Transverse colon (tissue), 4 donors: Measurements from ENCODE around the gene VGF. TPM values are rescaled to one million over a fixed set of nuclear protein-coding genes. Genes with fewer than 3 reads are reported as not detected.
A peak's percentile ranks its signal among the peaks of the same experiment; 100 is the strongest.

Source experiments
- DNase-seq: peaks from one replicate; pipeline ENCODE4 v3.0.0-alpha.2; 2019
- H3K27ac ChIP-seq, 4 donors: fragments of 200-600 bp; sonication (generic); 2 replicates each; pipeline ENCODE4 v1.5.1; 2016 to 2018; ENCODE audit warnings: inconsistent platforms in 4 of 4
- H3K27me3 ChIP-seq: fragments of 200-600 bp; sonication (generic); 2 replicates; pipeline ENCODE4 v1.5.1; 2017; ENCODE audit warnings: inconsistent platforms
- H3K36me3 ChIP-seq, 4 donors: fragments of 200-600 bp; sonication (generic); 2 replicates each; pipeline ENCODE4 v1.5.1; 2017 to 2019; ENCODE audit warnings: inconsistent platforms in 4 of 4
- H3K4me1 ChIP-seq, 4 donors: fragments of 200-600 bp; sonication (generic); 2 replicates each; pipeline ENCODE4 v1.5.1; 2017 to 2020; ENCODE audit warnings: inconsistent platforms in 4 of 4
- H3K4me3 ChIP-seq, 4 donors: fragments of 200-600 bp; sonication (generic); 1 replicate in 1 of 4; 2 replicates in 3 of 4; pipeline versions ENCODE4 v1.5.1 to v1.6.1; 2017 to 2019; ENCODE audit warnings: inconsistent platforms in 4 of 4
- H3K9me3 ChIP-seq, 2 donors: fragments of 200-600 bp; sonication (generic); 2 replicates each; pipeline ENCODE4 v1.5.1; 2017 to 2019; ENCODE audit warnings: inconsistent platforms in 2 of 2
- EP300 ChIP-seq: sonication (generic); formaldehyde crosslinking; IDR thresholded peaks from one replicate; pipeline ENCODE4 v1.6.1; 2017; ENCODE audit warnings: antibody characterized with exemption, low read depth
- POLR2A ChIP-seq: fragments of 450-650 bp; IDR thresholded peaks from one replicate; pipeline ENCODE4 v1.6.1; 2016; ENCODE audit warnings: antibody characterized with exemption, mild to moderate bottlenecking, moderate library complexity
- POLR2AphosphoS5 ChIP-seq, 3 donors: sonication (generic); formaldehyde crosslinking; IDR thresholded peaks; one replicate each; pipeline ENCODE4 v1.6.1; 2016; ENCODE audit warnings: antibody characterized with exemption in 3 of 3
- WGBS, 2 donors: methylation state at CpG; one replicate each; pipeline ENCODE4 v1.1.5; 2018; ENCODE audit warnings: low coverage in 1 of 2; 5-methylcytosine and 5-hydroxymethylcytosine counted together
- in situ Hi-C, 4 donors: fragments of 200-750 bp; cut with MboI; loops; one replicate each; pipeline versions ENCODE4 v1.15.0 to v1.15.1; 2017; ENCODE audit warnings: low sequenced_read_pairs in 3 of 4, low pct_ligation_motif_present in 1 of 4, low pct_unique_long_range_greater_than_20kb in 1 of 4
- intact Hi-C: fragments of 100-400 bp; cut with DNase I; formaldehyde crosslinking; loops from one replicate; pipeline ENCODE4 v1.15.1; 2023; ENCODE audit warnings: low total_unique reads
- total RNA-seq, 4 donors: library from RNA; depleted of rRNA; stranded (reverse); fragments of >200 nt; gene quantifications; one replicate each; pipeline ENCODE4 v1.1.0, GENCODE V29; 2016
- TF ChIP-seq, protein P1 (sequence below), 5 experiments: fragments of 200-600 bp in 3 of 5; fragments of 450-650 bp in 2 of 5; sonication (generic) in 3 of 5; IDR thresholded peaks; 1 replicate in 2 of 5; 2 replicates in 3 of 5; pipeline ENCODE4 v1.5.1; 2016 to 2017; ENCODE audit warnings: antibody characterized with exemption in 5 of 5, inconsistent platforms in 3 of 5, mild to moderate bottlenecking in 2 of 5, moderate library complexity in 1 of 5

Gene VGF
- total RNA-seq, 4 donors from 2014 or later = 0.95 TPM; not detected in 3

DNA sequence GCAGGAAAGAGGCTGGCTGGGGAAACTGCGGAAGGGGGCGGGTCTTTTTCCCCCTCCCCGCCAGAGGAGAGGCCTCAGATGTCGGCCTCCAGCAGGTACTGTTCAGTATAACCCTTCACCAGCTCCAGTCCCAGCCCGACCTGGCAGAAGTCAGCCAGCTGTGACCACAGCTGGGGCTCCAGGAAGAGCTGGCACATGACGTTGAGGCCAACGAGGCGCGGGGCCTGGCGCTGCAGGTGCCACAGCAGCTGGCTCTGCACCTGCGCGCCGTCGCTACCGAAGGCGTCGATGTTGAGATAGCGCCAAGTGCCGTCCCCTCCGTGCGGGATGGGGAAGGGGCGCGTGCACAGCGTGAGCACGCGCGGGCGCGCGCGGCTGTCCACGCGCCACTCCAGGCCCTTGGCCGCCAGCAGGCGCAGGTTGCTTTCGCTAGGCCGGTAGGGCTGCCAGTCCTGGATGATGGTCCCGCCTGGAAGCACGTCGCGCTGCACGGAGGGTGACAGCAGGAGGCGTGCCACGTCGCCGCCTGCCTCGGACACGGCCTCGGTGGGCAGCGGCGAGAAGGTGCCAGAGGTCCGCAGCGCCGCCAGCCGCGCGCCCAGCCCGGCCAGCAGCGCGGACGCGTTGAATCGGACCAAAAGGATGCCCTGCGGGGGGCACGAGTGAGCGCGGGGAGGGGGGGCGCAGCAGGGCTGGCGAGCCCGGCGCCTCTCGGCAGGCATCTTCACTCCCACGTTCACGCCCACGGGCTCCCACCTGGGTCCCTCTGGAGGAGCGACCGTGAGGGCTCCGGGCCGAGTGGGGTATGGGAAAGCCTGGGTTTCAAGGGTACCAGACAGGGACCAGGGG, 6.9 kb upstream of the VGF start:
- intact Hi-C loops = no loop called here
- 11% methylated on average over 39 of the region's 79 CpGs; no CpG with 5 or more reads in 1 of the 2 donors for WGBS, 2 donors
- no peak overlapping the region for H3K27ac ChIP-seq
- peaks cover 8 to 34% (median 33%) of the 10 kb centered on the region in 4 donors for H3K4me1 ChIP-seq
- H3K36me3 ChIP-seq = no peaks in the 10 kb centered on the region
- TF ChIP-seq POLR2A = no peak
- TF ChIP-seq POLR2AphosphoS5 (IDR thresholded peaks at IDR 0.05) = no peak
- TF ChIP-seq, protein P1, sequence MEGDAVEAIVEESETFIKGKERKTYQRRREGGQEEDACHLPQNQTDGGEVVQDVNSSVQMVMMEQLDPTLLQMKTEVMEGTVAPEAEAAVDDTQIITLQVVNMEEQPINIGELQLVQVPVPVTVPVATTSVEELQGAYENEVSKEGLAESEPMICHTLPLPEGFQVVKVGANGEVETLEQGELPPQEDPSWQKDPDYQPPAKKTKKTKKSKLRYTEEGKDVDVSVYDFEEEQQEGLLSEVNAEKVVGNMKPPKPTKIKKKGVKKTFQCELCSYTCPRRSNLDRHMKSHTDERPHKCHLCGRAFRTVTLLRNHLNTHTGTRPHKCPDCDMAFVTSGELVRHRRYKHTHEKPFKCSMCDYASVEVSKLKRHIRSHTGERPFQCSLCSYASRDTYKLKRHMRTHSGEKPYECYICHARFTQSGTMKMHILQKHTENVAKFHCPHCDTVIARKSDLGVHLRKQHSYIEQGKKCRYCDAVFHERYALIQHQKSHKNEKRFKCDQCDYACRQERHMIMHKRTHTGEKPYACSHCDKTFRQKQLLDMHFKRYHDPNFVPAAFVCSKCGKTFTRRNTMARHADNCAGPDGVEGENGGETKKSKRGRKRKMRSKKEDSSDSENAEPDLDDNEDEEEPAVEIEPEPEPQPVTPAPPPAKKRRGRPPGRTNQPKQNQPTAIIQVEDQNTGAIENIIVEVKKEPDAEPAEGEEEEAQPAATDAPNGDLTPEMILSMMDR (IDR thresholded peaks at IDR 0.05) = no peak
- no peak for TF ChIP-seq EP300
- in situ Hi-C loops = no loop called here
- H3K4me3 ChIP-seq = peak overlapping the region in 1 of 4 donors; percentile 20
- H3K9me3 ChIP-seq = no peaks in the 10 kb centered on the region
- peaks cover 100% of the 10 kb centered on the region for H3K27me3 ChIP-seq
- no peak for DNase-seq

DNA sequence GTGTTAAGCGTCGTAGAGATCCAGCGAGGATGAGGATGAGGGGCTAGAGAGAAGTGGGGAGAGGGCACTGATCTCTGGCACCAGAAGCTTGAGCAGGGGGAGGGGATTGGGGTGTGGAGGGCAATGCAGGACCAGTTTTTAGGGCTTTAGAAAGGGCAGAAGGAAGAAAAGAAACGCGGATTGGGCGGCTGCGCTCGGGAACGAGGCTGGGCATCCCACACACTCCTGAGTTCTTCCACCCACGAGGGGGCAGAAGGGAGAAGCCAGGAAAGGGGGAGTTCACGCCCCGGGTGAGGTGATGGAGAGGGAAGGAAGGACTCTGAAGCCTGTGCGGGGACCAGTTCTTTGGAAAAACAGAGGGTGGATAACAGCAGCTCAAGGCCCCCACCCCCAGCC, 6.1 kb upstream of the VGF start:
- peaks cover 8 to 34% (median 33%) of the 10 kb centered on the region in 4 donors for H3K4me1 ChIP-seq
- TF ChIP-seq, protein P1 (IDR thresholded peaks at IDR 0.05) = peak in 1 of 5 experiments; percentile 10
- no peak for TF ChIP-seq POLR2AphosphoS5 (IDR thresholded peaks at IDR 0.05)
- TF ChIP-seq POLR2A = no peak
- TF ChIP-seq EP300 = no peak
- no peak overlapping the region for H3K27ac ChIP-seq
- H3K36me3 ChIP-seq = no peaks in the 10 kb centered on the region
- 0 to 4% methylated on average over 2 to 13 of the region's 13 CpGs for WGBS, 2 donors
- no peak for DNase-seq
- H3K9me3 ChIP-seq = no peaks in the 10 kb centered on the region
- intact Hi-C loops (no loop called here), in situ Hi-C loops (no loop called here)
- H3K4me3 ChIP-seq = no peak overlapping the region
- peaks cover 100% of the 10 kb centered on the region for H3K27me3 ChIP-seq

DNA sequence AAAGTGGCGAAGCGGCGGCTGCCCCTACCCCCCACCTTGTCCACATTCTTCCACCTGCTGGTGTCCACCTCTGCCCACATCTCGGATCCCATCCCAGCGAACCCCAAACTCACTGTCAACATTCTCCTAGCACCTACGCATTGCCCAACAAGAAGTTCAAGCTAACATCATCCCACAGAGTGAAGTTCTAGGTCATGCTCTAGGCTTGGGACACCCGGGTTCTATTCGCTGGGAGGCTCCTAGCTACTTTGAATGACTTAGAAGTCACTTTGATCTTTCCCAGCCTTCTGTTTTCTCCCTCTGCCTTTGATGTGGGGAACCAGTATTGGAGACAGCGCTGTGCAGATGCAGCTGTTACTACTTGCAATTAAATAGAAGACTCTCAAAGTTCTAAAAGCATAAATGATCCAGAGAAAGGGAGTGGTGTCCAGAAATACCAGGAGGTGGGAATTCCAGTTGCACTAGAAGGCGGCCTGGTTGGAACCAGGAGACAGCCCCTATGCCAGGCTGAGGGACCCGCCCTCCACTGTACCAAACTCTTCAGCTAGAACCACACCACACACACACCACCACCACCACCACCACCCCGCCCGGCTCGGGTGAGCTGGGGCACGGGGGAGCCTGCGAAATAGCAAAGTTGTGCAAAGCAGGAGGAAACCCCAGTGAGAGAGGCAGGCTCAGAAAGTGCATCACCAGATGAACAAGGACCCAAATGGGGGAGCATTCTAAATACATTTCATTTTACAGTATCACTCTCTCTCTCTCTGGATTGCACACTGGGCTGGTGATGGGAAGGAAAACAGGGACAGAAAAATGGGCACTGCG, 5.5 kb upstream of the VGF start:
- intact Hi-C loops (no loop called here), in situ Hi-C loops (no loop called here)
- 5 to 7% methylated on average over 4 to 17 of the region's 17 CpGs for WGBS, 2 donors
- peaks cover 11 to 37% (median 35%) of the 10 kb centered on the region in 4 donors for H3K4me1 ChIP-seq
- no peaks in the 10 kb centered on the region for H3K9me3 ChIP-seq
- no peaks in the 10 kb centered on the region for H3K36me3 ChIP-seq
- peaks cover 100% of the 10 kb centered on the region for H3K27me3 ChIP-seq
- H3K27ac ChIP-seq = no peak overlapping the region
- no peak for TF ChIP-seq EP300
- TF ChIP-seq, protein P1 (IDR thresholded peaks at IDR 0.05) = no peak
- no peak for TF ChIP-seq POLR2A
- no peak for TF ChIP-seq POLR2AphosphoS5 (IDR thresholded peaks at IDR 0.05)
- no peak overlapping the region for H3K4me3 ChIP-seq
- DNase-seq = no peak
